Stimulated activated CD4-positive, alpha-beta T cell treated with anti-CD3 and anti-CD28 coated beads, Interleukin-1b, Interleukin-23, amount 100 ng/mL, for 24 hours (primary cell): ENCODE results near the gene CIP2A.

Experiments used
- DNase-seq, 4 experiments: peaks; one replicate each; pipeline ENCODE4 v3.0.0-alpha.2; 2020; ENCODE audit warnings: low read depth in 4 of 4, low spot score in 1 of 4

CIP2A gene

GRCh38 chr3:108564564-108564963, 24.7 kb downstream of the CIP2A start:
- DNase-seq: no peak

- DNase-seq: no peak
Observed at GRCh38 chr3:108562565-108562964, 26.7 kb downstream of the CIP2A start.

GRCh38 chr3:108555966-108556581, 33.2 kb downstream of the CIP2A start:
- DNase-seq: no peak

GRCh38 chr3:108554913-108555571, 34.2 kb downstream of the CIP2A start:
- DNase-seq: no peak

- DNase-seq: no peak
Observed at GRCh38 chr3:108554229-108554628, 35.0 kb downstream of the CIP2A start.

- no peak for DNase-seq
Observed at GRCh38 chr3:108552267-108553159, 36.7 kb downstream of the CIP2A start.

GRCh38 chr3:108548886-108549285, 40.4 kb downstream of the CIP2A start:
- DNase-seq: no peak

GRCh38 chr3:108548304-108548703, 40.9 kb downstream of the CIP2A start:
- no peak for DNase-seq

- no peak for DNase-seq
Observed at GRCh38 chr3:108546692-108547091, 42.5 kb downstream of the CIP2A start.

- no peak for DNase-seq
Observed at GRCh38 chr3:108546247-108546646, 43.0 kb downstream of the CIP2A start.

GRCh38 chr3:108538083-108538482, 51.2 kb downstream of the CIP2A start:
- no peak for DNase-seq

GRCh38 chr3:108528459-108529252, 60.6 kb downstream of the CIP2A start:
- no peak for DNase-seq

GRCh38 chr3:108527817-108528216, 61.4 kb downstream of the CIP2A start:
- no peak for DNase-seq

GRCh38 chr3:108527109-108527508, 62.1 kb downstream of the CIP2A start:
- no peak for DNase-seq

GRCh38 chr3:108525971-108526370, 63.3 kb downstream of the CIP2A start:
- no peak for DNase-seq

- DNase-seq: no peak
Observed at GRCh38 chr3:108525256-108525655, 64.0 kb downstream of the CIP2A start.

- no peak for DNase-seq
Observed at GRCh38 chr3:108524537-108524936, 64.7 kb downstream of the CIP2A start.

GRCh38 chr3:108518895-108519294, 70.3 kb downstream of the CIP2A start:
- DNase-seq: no peak

GRCh38 chr3:108516881-108517280, 72.4 kb downstream of the CIP2A start:
- DNase-seq: no peak

- DNase-seq: no peak
Observed at GRCh38 chr3:108513961-108514360, 75.3 kb downstream of the CIP2A start.

- DNase-seq: no peak
Observed at GRCh38 chr3:108512671-108513070, 76.6 kb downstream of the CIP2A start.
